Mesodermal cell (in vitro differentiated cells): ENCODE data around the gene FAT1.

Experiments used
- H3K27ac ChIP-seq: 2 replicates; pipeline ENCODE4 v1.7.0; 2013; ENCODE audit warnings: mild to moderate bottlenecking, low read depth, low read length, moderate library complexity; ENCODE audit not compliant: severe bottlenecking
- H3K36me3 ChIP-seq: 2 replicates; pipeline ENCODE4 v1.7.1; 2013; ENCODE audit warnings: mild to moderate bottlenecking, low read length, moderate library complexity; ENCODE audit not compliant: control insufficient read depth, insufficient read depth
- H3K4me1 ChIP-seq: one replicate; pipeline ENCODE4 v1.7.1; 2013; ENCODE audit warnings: mild to moderate bottlenecking, low read length; ENCODE audit not compliant: insufficient read depth, control insufficient read depth, poor library complexity, severe bottlenecking
- H3K4me3 ChIP-seq: 2 replicates; pipeline ENCODE4 v1.7.0; 2013; ENCODE audit warnings: low read length, control low read depth, mild to moderate bottlenecking; ENCODE audit not compliant: insufficient read depth, poor library complexity, severe bottlenecking; ENCODE audit errors: extremely low read depth
- H3K9me3 ChIP-seq: 2 replicates; pipeline ENCODE4 v1.7.1; 2013; ENCODE audit warnings: mild to moderate bottlenecking, low read length, moderate library complexity; ENCODE audit not compliant: control insufficient read depth
- WGBS, 2 experiments: methylation state at CpG; one replicate each; pipeline ENCODE4 v1.1.5; 2013; ENCODE audit warnings: missing lambda C conversion rate in 2 of 2; ENCODE audit not compliant: insufficient coverage in 2 of 2; 5-methylcytosine and 5-hydroxymethylcytosine counted together

Gene FAT1

GRCh38 chr4:186596850-186597390 lies 126.7 kb downstream of the FAT1 start:
- H3K9me3 ChIP-seq = no peaks in the 10 kb centered on the region
- H3K27ac ChIP-seq = no peak overlapping the region
- no peak overlapping the region for H3K4me3 ChIP-seq
- no peaks in the 10 kb centered on the region for H3K4me1 ChIP-seq
- H3K36me3 ChIP-seq = peaks cover 94% of the 10 kb centered on the region
- 95 to 97% methylated on average over 19 to 20 of the region's 23 CpGs for WGBS, 2 experiments

DNA sequence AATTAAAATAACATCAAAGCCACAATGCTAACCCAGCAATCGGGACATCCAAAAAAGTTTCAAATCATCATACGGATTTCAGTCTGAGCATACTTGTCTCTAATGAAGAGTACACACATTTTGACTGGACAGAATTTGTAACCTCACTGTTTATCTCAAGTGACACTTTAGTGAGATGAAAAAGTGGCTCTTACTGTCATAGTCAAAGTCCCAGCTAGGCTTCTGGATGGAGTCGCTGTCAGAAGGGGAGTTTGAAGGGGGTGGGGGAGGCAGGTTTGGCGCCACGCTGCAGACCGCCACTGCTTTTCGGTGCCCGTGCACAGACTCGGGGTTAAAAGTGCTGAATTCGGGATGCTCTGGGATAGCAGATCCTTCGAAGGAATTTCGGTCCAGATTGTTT lies 127.3 kb downstream of the FAT1 start:
- peaks cover 94% of the 10 kb centered on the region for H3K36me3 ChIP-seq
- 93 to 97% methylated on average over 3 to 12 of the region's 12 CpGs for WGBS, 2 experiments

DNA sequence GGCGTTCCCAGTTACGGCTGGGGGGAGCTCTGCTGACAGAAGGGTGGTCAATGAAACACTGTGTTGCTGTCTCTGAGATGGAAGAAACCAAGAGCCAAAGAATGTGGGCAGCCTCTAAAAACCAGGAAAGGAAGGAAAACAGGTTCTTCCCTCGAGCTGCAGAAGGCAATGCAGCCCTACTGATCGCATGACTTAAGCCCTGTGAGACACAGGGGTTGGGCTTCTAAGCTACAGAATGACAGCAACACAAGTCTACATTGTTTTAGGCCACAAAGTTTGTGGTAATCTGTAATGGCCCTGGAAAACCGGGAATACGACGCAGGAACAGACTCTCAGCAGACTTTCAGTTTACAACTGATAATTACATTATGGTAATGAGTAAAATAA lies 130.1 kb downstream of the FAT1 start:
- H3K27ac ChIP-seq = no peak overlapping the region
- no peak overlapping the region for H3K4me3 ChIP-seq
- 94 to 100% methylated on average over 4 of the region's 7 CpGs for WGBS, 2 experiments
- H3K36me3 ChIP-seq = peaks cover 94% of the 10 kb centered on the region
- no peaks in the 10 kb centered on the region for H3K4me1 ChIP-seq
- no peaks in the 10 kb centered on the region for H3K9me3 ChIP-seq

More for the DNA sequence above, 127.3 kb downstream of the FAT1 start:
- Histone ChIP-seq H3K27ac (no peak overlapping the region), H3K4me3 (no peak overlapping the region), H3K4me1 (no peaks in the 10 kb centered on the region), H3K9me3 (no peaks in the 10 kb centered on the region)

DNA sequence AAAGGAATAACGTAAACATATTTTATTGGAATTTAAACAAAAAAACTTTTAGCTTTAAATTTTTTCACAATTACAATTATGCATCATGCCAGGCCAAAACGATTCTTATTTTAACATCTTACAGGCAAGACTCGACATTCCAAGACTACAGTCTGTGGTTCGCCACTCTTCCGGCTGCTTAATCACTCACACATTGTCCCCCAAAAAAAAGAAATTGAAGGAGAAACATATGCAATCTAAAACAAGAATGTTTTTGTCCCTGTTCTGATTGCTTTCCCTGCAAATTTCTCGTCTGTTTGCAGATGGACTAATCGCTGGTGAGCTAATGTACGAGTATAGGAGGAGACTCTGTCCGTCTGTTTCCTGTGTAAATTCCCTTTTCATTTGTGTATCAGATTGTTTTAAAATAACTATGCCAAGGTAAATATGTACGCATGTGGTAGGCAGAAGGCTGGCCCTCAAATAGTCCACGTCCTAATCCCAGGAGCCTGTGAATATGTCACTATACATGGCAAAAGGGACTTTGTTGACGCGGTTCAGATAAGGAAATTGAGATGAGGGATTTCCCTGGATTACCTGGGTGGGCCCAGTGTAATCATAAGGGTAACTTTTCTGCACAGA lies 130.6 kb downstream of the FAT1 start:
- 97% methylated on average over 8 to 9 of the region's 13 CpGs for WGBS, 2 experiments
- H3K9me3 ChIP-seq = no peaks in the 10 kb centered on the region
- H3K4me1 ChIP-seq = no peaks in the 10 kb centered on the region
- H3K4me3 ChIP-seq = no peak overlapping the region
- H3K27ac ChIP-seq = no peak overlapping the region
- H3K36me3 ChIP-seq = peaks cover 94% of the 10 kb centered on the region

- no peaks in the 10 kb centered on the region for H3K9me3 ChIP-seq
- H3K4me1 ChIP-seq = no peaks in the 10 kb centered on the region
- H3K36me3 ChIP-seq = peaks cover 93% of the 10 kb centered on the region
- 96 to 97% methylated on average over 8 of the region's 8 CpGs for WGBS, 2 experiments
- no peak overlapping the region for H3K4me3 ChIP-seq
- H3K27ac ChIP-seq = no peak overlapping the region
These were observed 131.2 kb downstream of the FAT1 start for GRCh38 chr4:186592445-186592844.

GRCh38 chr4:186591651-186592050 lies 132.0 kb downstream of the FAT1 start:
- 94 to 98% methylated on average over 5 of the region's 6 CpGs for WGBS, 2 experiments
- peaks cover 90% of the 10 kb centered on the region for H3K36me3 ChIP-seq

DNA sequence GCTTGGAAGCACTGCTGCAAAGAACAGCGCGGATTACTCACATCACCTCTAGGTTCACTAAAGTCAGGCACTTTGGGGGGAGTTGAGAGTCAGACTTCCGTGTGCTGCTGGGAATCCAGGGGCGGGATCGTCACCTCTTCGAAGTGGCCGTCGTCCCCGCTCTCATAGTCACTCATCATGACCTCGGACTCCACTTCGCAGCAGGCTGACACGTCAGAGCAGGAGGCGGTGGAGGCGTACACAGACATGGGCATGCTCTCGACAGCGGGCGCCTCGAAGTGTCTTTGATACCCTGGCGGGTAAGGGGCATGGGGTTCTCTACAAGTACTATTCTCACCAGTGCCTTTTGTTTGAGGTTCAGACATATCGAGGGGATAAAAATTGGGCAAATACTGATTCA lies 135.2 kb downstream of the FAT1 start:
- 96% methylated on average over 19 to 20 of the region's 20 CpGs for WGBS, 2 experiments
- no peak overlapping the region for H3K4me3 ChIP-seq
- no peaks in the 10 kb centered on the region for H3K4me1 ChIP-seq
- no peaks in the 10 kb centered on the region for H3K9me3 ChIP-seq
- peaks cover 94% of the 10 kb centered on the region for H3K36me3 ChIP-seq
- H3K27ac ChIP-seq = no peak overlapping the region

More at GRCh38 chr4:186591651-186592050, 132.0 kb downstream of the FAT1 start:
- no peak overlapping the region for H3K27ac ChIP-seq
- H3K4me1 ChIP-seq = no peaks in the 10 kb centered on the region
- no peaks in the 10 kb centered on the region for H3K9me3 ChIP-seq
- H3K4me3 ChIP-seq = no peak overlapping the region

DNA sequence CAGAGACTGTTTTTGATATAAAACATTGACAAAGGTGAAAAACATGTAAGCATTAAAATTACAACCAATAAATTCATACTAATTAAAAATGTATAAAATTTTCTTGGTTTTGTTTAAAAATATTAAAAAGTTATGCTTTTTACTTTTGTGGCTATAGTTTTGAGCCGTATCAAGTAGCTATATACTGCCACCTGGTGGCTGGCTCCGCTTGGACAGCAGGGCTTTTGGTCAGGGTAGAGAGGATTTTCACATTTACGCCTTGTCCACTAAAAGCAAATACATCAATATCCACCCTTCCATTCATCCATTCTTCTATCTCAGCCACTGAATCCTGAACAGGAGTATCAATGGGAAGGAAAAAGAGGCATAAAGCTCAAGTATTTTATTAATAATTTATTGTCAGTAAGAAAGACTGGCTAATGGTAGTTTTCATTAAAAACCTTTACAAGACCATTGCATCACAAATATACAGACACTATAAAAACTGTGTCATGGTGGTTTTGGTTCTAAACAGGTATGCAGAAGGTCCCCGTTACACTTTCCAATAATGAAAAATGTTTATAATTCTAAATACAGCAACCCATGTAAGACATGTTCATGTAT lies 136.1 kb downstream of the FAT1 start:
- WGBS, 2 experiments = 40% methylated on average over 1 of the region's 4 CpGs; no CpG with 5 or more reads in 1 of the 2 experiments
- no peak overlapping the region for H3K27ac ChIP-seq
- no peak overlapping the region for H3K4me3 ChIP-seq
- no peaks in the 10 kb centered on the region for H3K4me1 ChIP-seq
- peaks cover 94% of the 10 kb centered on the region for H3K36me3 ChIP-seq
- H3K9me3 ChIP-seq = no peaks in the 10 kb centered on the region

DNA sequence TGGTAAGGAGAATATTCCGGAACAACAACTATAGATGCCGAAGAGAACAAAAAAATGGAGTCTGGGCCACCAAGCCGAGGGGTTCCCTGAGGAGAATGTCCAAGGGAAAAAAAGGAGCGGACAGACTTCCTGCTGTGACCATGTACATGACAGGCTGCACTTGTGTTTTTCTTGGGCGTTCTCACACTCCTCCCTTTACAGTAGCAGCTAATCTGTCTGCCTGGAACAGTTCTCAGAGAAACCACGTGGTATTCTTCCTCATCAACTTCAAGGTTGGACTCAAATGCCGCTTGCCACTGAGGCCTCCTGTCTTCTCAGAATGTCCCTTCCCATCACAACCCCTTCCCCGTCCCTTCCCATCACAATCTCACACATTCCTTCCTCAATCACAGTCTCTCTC lies 137.5 kb downstream of the FAT1 start:
- H3K36me3 ChIP-seq = peaks cover 91% of the 10 kb centered on the region
- 94 to 96% methylated on average over 8 of the region's 8 CpGs for WGBS, 2 experiments
- H3K27ac ChIP-seq = no peak overlapping the region
- no peaks in the 10 kb centered on the region for H3K4me1 ChIP-seq
- H3K9me3 ChIP-seq = no peaks in the 10 kb centered on the region
- H3K4me3 ChIP-seq = no peak overlapping the region

DNA sequence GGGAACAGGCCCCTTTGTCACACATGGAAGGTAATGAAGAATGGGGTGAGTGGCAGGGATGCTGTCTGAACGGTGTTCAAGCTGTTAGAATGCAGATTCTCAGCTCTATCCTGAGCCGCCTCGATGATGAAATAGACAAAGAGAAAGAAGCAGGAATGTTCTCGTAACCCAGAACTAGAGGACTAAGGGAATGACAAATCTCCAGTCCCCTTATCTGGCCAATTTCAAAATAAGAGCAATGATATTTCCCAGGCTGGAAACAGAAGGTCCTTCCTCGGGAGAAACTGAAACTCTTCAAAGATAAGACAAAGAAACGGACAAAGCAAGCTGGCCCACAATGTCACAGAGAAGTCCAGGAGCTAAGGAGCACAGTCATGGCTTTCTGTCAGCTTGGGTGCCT lies 138.7 kb downstream of the FAT1 start:
- Histone ChIP-seq H3K36me3 (peaks cover 91% of the 10 kb centered on the region), H3K27ac (no peak overlapping the region), H3K4me1 (no peaks in the 10 kb centered on the region), H3K4me3 (no peak overlapping the region), H3K9me3 (no peaks in the 10 kb centered on the region)
- WGBS, 2 experiments = 93 to 95% methylated on average over 3 to 6 of the region's 6 CpGs

DNA sequence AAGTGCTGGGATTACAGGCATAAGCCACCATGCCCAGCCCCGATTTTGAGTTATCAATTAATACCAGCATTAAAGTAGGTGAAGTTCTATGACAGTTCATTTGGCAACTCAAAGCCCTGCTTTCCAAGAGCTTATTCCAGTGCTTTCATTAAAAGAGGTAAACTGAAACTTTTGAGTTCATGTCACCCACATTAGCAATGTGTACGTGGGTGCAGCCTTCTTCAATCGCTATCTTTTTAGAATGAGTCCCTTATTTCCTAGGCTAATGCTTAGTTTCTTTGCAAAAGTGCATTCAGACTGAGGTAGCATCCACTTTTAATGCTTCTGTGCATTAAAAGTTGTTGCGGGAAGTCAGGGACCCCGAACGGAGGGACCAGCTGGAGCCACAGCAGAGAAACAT lies 142.2 kb downstream of the FAT1 start:
- Histone ChIP-seq H3K4me3 (no peak overlapping the region), H3K27ac (no peak overlapping the region), H3K36me3 (peaks cover 63% of the 10 kb centered on the region), H3K9me3 (no peaks in the 10 kb centered on the region), H3K4me1 (no peaks in the 10 kb centered on the region)
- WGBS, 2 experiments = 96 to 100% methylated on average over 4 to 5 of the region's 6 CpGs
